Retinal pigment epithelial cell (primary cell): Measurements from ENCODE around the gene IFNAR1.
"Not testable (repeated sequence)": the region's sequence is repeated elsewhere in the genome, so short reads cannot be mapped to it uniquely, and the experiment has no call there.

Source experiments
- DNase-seq: peaks from one replicate; pipeline ENCODE4 v3.0.0-alpha.2; 2010; ENCODE audit warnings: low read depth
- H3K4me3 ChIP-seq: 2 replicates; pipeline ENCODE4 v1.5.1; 2011; ENCODE audit warnings: mild to moderate bottlenecking, low read length, control low read depth, moderate library complexity
- CTCF ChIP-seq: conservative IDR thresholded peaks from 2 replicates; pipeline ENCODE4 v1.5.1; 2011; ENCODE audit warnings: low read depth, low read length, control low read depth, inconsistent platforms

The IFNAR1 gene

DNA sequence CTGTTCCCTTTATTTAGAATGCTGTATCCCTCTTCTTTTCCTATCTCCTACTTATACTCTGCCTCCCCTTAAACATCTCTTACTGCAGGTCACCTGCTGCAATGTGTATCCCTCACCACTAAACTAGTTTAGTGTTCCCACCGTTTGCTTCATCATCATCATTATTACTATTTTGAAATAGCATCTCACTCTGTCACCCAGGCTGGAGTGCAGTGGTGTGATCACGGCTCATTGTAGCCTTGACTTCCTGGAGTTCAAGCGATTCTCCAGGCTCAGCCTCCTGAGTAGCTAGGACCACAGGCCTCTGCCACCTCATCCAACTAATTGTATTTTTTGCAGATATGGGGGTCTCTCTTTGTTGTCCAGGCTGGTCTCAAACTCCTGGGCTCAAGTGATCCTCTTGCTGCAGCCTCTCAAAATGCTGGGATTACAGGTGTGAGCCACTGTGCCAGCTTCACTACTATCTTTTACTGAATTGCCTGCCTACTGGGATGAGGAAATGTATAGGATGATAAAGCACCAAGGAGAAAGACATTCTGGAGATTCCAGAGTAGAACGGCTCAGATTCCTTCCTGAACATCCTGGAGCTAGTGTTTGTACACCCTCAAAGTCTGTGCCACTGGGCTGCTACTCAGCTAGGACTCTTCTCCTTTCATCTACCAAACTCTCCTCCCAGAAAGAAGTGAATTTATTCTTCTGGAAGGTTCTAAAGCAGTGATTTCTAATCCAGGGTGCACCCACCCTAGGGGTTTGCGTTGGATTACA lies 8.6 kb upstream of the IFNAR1 start:
- no peak for TF ChIP-seq CTCF
- no peak for DNase-seq
- H3K4me3 ChIP-seq, result no peak overlapping the region

- no peak for TF ChIP-seq CTCF
- H3K4me3 ChIP-seq, result no peak overlapping the region
- DNase-seq, result no peak
Measured at GRCh38 chr21:33317145-33317544, 7.6 kb upstream of the IFNAR1 start.

GRCh38 chr21:33317786-33318486 lies 6.8 kb upstream of the IFNAR1 start:
- no peak for TF ChIP-seq CTCF
- DNase-seq, result no peak
- H3K4me3 ChIP-seq, result no peak overlapping the region

DNA sequence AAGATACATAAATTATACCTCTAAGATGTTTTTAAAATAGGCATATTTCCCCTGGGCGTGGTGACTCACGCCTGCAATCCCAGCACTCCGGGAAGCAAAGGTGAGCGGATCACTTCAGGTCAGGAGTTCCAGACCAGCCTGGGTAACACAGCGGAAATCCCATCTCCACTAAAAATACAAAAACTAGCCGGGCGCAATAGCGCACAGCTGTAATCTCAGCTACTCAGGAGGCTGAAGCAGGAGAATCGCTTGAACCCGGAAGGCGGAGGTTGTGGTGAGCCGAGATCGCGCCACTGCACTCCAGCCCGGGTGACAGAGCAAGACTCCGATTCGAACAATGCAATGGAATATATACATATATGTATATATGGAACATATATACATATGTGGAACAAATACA lies 3.8 kb upstream of the IFNAR1 start:
- not testable (repeated sequence) for DNase-seq, H3K4me3 ChIP-seq

DNA sequence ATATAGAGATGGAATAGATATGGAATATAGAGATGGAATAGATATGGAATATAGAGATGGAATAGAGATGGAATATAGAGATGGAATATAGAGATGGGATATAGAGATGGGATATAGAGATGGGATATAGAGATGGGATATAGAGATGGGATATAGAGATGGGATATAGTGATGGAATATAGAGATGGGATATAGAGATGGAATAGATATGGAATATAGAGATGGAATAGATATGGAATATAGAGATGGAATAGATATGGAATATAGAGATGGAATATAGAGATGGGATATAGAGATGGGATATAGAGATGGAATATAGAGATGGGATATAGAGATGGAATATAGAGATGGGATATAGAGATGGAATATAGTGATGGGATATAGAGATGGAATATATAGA lies 1.2 kb upstream of the IFNAR1 start:
- H3K4me3 ChIP-seq, DNase-seq: not testable (repeated sequence)

GRCh38 chr21:33325222-33326067 lies 675 bp downstream of the IFNAR1 start:
- peak; percentile 7 for DNase-seq
- TF ChIP-seq CTCF, result no peak
- H3K4me3 ChIP-seq, result peak overlapping the region; percentile 93

DNA sequence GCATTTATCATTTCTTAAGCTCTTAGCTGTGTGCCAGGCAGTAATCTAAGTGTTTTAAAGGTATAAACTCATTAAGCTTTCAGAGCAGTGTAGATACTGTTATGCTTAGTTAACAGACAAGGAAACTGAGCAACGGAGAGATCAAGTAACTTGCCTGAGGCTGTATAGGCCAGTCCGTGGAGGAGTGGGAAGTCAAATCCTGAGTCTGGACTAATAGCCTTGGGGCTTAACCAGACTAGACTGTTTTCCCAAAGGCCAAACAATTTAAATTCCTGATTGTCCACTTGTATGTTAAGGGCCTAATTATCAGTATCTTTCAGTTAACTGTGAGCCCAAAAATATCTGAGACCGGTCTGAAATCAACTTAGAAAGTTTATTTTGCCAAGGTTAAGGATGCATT lies 2.6 kb downstream of the IFNAR1 start:
- no peak for TF ChIP-seq CTCF
- H3K4me3 ChIP-seq, result no peak overlapping the region
- DNase-seq, result no peak
